ENCODE results near the gene CCDC120. TPM values are rescaled to one million over a fixed set of nuclear protein-coding genes. Genes with fewer than 3 reads are reported as not detected.
A peak's percentile ranks its signal among the peaks of the same experiment; 100 is the strongest.

The CCDC120 gene
- total and polyA plus RNA-seq, 9 of the 15 experiments (the other 6 are each of a cell fraction or from before 2014, with no cell fraction given), result 0.13 to 3.6 (median 0.54) TPM

GRCh38 chrX:49100704-49101628, 42.2 kb downstream of the CCDC120 start (continued):
- TF ChIP-seq CREB3 (tag; conservative IDR thresholded peaks at IDR 0.05; ENCODE audit: low read depth) (no peak), TEAD4 (IDR thresholded peaks at IDR 0.05; ENCODE audit: low read length) (no peak), TEAD4 (CRISPR knock-in tag; IDR thresholded peaks at IDR 0.05; ENCODE audit: borderline replicate concordance) (no peak), CBX3 (IDR thresholded peaks at IDR 0.05; ENCODE audit: borderline replicate concordance in 1 of 2, low read length in 2 of 2) (no peak), ZNF324 (CRISPR knock-in tag; IDR thresholded peaks at IDR 0.05) (no peak), HNRNPUL1 (IDR thresholded peaks at IDR 0.05; ENCODE audit: low read length) (no peak), ZBTB26 (CRISPR knock-in tag; IDR thresholded peaks at IDR 0.05) (no peak), FOXK2 (conservative IDR thresholded peaks at IDR 0.05 in 1 of 2, IDR thresholded peaks at IDR 0.05 in 1 of 2; ENCODE audit: low read depth in 2 of 2) (no peak), PKNOX1 (IDR thresholded peaks at IDR 0.05) (peak; percentile 98), EP400 (IDR thresholded peaks at IDR 0.05) (peak; percentile 78), FOXP4 (CRISPR knock-in tag; IDR thresholded peaks at IDR 0.05; ENCODE audit: borderline replicate concordance) (no peak), RBM17 (IDR thresholded peaks at IDR 0.05; ENCODE audit: borderline replicate concordance, low read depth, low read length) (no peak), PYGO2 (tag; IDR thresholded peaks at IDR 0.05) (no peak), CEBPG (CRISPR knock-in tag; IDR thresholded peaks at IDR 0.05) (no peak), CEBPG (tag; conservative IDR thresholded peaks at IDR 0.05 in 1 of 2, IDR thresholded peaks at IDR 0.05 in 1 of 2) (no peak), PCBP1 (IDR thresholded peaks at IDR 0.05; ENCODE audit: low read depth, low read length, poor library complexity, severe bottlenecking) (peak; percentile 23), NUFIP1 (IDR thresholded peaks at IDR 0.05; ENCODE audit: partially characterized antibody) (no peak), SREBF2 (CRISPR knock-in tag; IDR thresholded peaks at IDR 0.05) (0 out of 2 replicates have a peak, but pooled peaks have one; percentile 15), CLOCK (CRISPR knock-in tag; IDR thresholded peaks at IDR 0.05; ENCODE audit: borderline replicate concordance) (no peak)
